Activated T-cell treated with anti-CD3 and anti-CD28 coated beads, Interleukin-2, amount 50 U/mL, for 1 hour (primary cell): ENCODE measurements around the gene OXSR1.
"Not testable (repeated sequence)": the region's sequence is repeated elsewhere in the genome, so short reads cannot be mapped to it uniquely, and the experiment has no call there.

ENCODE experiments used
- DNase-seq: peaks from one replicate; pipeline ENCODE4 v3.0.0-alpha.2; 2020

OXSR1 gene

DNA sequence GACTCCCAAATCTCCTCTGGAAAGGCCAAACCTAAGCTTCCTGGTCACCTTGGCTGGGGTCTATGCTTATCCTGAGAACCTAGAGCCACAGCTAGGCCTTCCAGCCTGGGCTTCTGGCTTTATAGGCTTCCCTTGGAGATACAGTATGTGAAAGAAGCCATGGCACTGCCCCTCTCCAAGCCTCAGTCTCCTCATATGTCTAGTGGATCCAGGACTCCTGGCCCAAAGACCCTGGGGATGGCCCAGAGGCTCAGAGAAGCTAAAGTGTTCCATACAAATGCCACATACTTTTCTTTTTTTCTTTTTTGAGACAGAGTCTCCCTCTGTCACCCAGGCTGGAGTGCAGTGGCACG lies 37.1 kb upstream of the OXSR1 start:
- DNase-seq = peak; percentile 6

DNA sequence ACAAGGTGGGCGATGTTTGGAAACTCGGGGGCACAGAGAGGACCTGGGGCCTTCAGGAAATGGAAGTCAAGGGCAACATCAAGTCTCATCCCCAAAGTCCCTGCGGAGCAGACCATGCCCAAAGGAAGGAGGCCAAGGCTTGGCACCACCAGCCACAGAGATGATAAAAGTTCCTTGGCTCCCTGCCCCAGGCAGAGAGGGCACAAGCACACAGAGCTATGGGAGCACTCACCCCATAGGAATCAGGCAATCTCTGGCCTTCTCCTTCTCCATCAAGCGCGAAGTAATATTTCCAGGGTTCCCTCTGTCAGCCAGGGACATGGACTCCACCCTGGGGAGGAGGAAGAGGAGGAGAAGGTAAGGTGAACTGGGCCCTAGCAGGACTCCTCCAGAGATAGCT lies 36.3 kb upstream of the OXSR1 start:
- peak; percentile 9 for DNase-seq

DNA sequence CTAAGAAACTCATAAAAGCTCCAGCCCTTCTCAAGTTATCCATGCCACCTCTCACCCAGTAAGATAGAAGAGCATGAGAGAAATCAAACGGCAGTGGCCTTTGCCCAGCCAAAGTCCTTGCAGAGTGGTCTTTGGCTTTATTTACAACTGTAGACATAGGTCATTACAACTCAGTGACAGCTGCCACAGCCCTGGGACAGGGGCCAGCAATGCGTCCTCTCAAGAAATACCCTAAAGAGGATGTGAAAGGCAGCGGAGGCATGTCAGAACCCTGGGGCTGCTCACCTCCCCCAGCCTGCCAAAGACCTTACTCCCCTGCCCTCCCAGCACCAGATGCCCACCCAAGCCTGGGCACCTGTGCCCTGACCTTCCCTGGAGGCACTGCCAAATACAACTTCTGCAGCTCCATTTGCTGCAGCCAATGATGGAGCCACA lies 34.7 kb upstream of the OXSR1 start:
- DNase-seq = no peak

DNA sequence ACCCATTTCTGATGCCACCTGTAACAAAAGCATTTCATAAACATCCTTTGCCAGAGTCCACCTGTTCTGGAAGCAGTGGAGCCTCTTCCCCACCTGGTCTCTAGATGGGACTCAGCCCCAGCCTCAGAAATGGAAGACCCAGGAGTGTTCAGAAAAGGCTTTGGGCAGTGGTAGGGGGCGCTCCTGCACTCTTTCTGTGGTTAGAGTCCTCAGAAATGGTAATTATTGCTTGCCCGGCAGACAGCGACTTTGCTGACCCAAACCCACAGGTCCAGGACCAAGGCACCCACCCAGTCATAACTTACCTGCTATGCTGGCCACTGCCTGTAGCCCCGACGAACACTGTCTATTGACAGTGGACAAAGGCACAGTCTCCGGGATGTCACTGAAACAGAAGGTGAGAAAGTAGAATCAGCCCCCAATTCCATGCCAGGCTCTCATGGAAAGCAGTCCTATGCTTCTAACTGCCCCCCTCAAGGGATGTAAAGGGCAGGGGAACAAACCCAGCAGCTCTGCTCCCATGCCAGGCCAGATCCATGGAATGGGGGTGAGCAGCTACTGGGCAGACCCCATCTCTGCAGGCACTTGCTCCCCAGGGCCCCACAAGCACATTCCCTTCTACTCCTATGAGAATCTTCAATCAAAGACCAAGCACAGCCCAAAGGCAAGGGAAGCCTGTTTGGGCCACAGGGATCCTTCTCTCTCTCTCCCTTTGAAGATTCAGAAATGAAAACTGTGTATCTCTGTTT lies 33.5 kb upstream of the OXSR1 start:
- peak; percentile 47 for DNase-seq

DNA sequence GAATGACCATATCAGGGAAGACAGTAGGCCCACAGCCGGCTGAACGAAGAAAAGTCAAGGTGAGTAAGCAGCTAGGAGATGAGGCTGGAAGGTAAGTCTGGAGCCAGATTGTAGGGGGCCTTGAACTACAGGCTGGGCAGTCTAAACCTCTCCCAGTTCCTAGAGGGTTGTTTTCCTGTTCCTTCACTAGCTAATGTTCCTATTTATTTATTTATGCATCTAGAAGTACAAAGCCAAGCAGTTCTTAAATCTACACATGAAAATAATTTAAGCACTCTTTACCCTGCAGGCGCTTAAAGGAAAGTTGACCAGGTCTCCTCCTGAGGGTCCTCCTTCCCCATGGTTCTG lies 32.2 kb upstream of the OXSR1 start:
- no peak for DNase-seq

DNA sequence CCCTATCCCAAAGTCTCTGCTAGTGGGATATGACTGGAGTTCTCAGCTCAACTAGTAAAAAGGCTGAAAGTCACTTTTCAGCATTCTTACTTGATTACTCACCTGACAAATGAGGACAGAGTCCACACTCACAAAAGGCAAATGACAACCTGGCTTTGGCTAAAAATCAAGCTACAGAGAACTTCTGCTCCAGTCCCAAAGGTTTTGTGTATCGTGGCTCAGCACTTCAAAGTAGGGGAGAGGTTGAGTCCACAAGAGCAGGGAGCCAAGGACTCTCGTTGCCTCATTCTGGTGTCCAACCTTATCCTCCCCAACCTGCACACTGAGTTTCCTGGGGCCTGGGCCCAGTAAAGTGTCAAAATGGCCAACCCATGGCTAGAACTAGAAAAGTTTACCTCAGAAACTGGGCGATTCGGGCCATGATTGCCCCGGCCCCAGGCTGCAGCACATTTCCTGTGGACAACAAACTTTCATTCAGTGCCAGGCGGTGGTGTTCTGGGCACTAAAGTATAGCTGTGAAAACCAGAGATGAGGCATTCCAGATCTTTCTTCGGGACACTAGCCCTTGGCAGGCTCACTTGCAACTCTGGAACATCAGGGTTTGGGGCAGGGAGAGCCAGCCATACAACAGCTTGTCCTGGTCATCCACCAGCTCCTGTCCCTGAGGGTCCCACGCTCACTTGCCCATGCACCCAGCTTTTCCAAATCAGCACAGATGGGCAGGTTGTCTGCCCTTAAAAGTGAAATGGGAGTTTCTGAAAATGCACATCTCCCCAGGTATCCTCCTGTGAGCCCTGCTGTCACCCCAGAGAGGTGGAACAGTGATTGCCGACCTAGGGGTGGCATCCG lies 31.6 kb upstream of the OXSR1 start:
- DNase-seq = no peak

DNA sequence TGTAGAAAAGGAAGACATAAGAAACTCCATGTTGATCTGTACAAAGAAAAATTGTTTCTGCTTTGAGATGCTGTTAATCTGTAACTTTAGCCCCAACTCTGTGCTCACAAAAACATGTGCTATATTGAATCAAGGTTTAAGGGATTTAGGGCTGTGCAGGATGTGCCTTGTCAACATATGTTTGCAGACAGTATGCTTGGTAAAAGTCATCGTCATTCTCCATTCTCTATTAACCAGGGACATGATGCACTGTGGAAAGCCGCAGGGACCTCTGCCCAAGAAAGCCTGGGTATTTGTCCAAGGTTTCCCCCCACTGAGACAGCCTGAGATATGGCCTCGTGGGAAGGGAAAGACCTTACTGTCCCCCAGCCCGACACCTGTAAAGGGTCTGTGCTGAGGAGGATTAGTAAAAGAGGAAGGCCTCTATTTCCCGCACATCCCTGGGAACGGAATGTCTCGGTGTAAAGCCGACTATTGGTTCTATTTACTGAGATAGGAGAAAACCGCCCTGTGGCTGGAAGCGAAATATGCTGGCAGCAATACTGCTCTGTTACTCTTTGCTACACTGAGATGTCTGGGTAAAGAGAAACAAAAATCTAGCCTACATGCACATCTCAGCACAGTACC lies 30.7 kb upstream of the OXSR1 start:
- not testable (repeated sequence) for DNase-seq

DNA sequence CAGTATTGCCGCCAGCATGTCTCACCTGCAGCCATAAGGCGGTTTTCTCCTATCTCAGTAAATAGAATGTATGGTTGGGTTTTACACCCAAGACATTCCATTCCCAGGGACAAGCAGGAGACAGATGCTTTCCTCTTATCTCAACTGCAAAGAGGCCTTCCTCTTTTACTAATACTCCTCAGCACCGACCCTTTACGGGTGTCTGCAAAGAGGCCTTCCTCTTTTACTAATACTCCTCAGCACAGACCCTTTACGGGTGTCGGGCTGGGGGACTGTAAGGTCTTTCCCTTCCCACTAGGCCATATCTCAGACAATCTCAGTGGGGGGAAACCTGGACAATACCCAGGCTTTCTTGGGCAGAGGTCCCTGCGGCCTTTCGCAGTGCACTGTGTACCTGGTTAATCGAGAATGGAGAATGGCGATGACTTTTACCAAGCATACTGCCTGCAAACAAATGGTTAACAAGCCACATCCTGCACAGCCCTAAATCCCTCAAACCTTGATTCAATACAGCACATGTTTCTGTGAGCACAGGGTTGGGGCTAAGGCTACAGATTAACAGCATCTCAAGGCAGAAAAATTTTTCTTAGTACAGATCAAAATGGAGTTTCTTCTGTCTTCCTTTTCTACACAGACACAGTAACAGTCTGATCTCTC lies 29.6 kb upstream of the OXSR1 start:
- DNase-seq = not testable (repeated sequence)

DNA sequence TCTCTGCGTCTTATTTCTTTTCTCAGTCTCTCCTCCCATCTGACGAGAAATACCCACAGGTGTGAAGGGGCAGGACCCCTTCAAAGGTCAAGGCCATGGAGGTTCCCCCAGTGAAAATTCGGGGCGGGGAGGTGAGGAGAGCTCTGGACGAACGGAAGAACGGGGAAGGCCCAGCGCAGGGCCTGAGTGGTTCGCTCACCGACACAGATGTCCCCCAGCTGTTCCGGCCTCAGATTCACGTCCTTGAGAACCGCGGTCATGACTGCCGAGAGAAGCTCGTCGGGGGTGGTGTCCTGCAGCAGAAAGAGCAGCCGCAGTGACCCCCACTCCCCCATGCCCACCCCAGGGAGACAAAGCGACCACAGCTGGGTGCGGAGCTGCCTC lies 29.0 kb upstream of the OXSR1 start:
- DNase-seq = no peak

DNA sequence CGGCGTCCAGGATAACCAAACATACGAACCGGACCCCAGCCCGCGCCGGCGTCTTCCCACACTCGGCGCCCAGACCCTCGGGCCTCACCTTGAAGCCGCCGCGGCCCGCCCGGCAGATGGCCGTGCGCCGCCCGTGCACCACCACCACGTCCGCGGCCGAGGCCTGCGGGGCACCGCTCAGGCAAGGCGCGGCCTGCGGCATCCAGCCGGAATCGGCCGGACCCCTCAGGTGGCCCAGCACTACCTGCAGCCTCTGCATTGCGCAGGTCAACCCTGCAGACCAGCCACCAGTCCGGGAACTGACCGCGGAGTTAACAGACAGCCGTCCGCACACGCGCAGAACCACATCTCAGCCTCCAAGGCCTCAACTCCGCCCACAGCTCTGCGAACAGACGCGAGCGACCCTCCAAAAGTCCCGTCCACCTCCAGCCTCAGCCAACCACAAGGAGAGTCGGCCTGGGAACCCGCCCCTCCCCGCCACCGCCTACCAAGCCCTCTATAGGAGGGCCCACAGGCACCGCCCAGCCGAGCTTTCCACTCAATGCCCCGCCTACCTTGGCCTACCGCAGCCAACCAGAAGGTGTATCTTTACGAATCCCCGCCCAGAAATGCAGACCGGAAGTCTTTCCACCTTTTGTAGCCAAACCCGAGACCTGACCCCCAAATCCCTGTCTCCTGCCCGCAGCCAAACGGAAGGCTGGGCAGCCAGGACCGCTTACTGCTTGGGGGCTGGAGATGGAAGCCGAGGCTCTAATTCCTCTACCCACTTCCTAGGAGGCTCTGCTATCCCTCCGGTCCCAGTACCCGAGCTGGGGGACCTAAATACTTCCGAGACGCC lies 28.3 kb upstream of the OXSR1 start, which contains the start of gene ACAA1:
Gene ACAA1 (minus strand): TSS at position 351 of the 838 bp plus-strand sequence. CDS start 92 bp downstream, at position 259.
- peak; percentile 94 for DNase-seq

DNA sequence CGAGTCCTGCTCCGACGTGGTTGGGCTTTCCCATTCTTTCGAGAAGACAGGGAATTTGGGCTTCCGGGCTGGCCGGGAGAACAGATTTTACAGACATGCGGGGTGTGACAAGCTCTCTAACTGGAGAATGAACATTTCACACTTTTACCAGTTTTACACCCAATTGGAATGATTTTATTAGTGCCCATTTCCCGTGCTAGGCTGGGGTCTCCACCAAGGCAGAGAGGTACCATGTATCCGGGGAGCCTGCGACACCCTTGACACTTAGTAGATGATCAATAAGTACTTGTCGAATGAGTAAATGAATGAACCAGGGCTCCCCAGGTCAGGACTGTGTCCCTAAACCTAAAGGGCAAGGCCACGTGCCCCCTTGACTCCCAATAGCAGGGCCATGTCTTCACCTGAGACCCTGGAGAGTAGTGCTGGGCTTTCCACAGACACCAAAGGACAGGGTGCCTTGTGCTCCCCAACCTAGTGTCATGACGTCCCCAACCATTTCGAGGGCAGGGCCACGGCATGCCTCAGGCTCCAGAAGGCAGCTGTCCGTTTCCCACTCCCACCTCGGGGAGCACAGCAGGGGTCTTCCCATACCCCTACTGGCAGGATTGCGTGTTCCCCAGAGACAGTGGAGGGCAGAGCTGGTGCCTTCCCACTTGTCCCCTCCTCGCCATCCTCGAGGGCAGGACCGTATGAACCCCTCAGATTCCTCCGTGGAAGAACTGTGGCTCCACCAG lies 27.6 kb upstream of the OXSR1 start:
- peak; percentile 46 for DNase-seq

DNA sequence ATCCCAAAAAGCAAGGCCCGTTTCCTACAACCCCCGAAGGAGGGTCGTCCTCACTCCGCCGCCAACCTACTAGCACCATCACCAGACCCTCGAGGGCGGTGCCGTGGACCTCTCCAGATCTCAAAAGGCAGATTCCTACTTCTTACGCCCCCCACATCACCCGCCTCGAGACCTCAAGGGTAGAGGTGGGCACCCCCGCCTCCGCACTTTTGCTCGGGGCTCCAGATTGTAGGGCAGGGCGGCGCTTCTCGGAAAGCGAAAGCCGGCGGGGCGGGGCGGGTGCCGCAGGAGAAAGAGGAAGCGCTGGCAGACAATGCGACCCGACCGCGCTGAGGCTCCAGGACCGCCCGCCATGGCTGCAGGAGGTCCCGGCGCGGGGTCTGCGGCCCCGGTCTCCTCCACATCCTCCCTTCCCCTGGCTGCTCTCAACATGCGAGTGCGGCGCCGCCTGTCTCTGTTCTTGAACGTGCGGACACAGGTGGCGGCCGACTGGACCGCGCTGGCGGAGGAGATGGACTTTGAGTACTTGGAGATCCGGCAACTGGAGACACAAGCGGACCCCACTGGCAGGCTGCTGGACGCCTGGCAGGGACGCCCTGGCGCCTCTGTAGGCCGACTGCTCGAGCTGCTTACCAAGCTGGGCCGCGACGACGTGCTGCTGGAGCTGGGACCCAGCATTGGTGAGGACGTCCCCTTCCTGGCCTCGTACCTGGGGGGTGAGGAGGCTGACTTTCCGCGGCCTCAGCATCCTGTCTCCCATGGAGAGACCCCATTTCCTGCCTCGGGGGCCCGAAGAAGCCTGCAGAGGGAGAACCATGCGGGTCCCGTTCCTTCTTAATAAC lies 26.8 kb upstream of the OXSR1 start, which contains the start of gene MYD88:
Gene MYD88 (plus strand): TSS at position 313 of the 842 bp plus-strand sequence. CDS start 40 bp downstream, at position 353.
- DNase-seq = peak; percentile 83

DNA sequence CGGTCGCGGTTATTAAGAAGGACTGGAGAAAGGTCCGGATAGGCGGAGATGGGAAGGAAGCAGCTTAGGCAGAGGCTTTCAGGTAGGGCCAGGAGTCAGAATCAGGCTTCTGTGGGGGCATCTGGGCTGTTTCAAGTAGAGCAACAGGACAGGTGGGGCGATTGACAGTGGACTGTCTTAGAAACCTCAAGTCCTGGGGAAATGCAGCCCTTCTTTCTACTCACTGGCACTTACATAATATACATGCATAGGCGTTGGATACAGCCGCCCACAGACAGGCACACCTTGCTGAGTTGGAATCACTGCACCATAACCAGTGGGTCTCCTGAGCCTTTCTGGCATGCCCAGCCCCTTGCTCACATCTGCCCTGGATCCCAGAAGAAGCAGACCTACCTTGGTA lies 26.1 kb upstream of the OXSR1 start:
- no peak for DNase-seq

DNA sequence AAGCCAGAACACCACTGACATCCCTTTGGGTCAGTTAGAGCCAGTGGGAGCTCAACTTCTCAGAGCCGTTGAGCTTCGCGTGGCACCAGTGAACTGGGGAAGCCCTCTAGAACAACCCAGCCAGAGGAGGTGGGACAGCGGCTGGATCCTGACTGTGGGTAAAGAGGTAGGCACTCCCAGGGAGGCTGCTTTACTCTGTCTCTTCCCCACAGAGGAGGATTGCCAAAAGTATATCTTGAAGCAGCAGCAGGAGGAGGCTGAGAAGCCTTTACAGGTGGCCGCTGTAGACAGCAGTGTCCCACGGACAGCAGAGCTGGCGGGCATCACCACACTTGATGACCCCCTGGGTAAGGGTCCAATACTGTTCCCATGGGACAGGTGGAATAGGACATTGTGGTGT lies 25.7 kb upstream of the OXSR1 start:
- DNase-seq = no peak

DNA sequence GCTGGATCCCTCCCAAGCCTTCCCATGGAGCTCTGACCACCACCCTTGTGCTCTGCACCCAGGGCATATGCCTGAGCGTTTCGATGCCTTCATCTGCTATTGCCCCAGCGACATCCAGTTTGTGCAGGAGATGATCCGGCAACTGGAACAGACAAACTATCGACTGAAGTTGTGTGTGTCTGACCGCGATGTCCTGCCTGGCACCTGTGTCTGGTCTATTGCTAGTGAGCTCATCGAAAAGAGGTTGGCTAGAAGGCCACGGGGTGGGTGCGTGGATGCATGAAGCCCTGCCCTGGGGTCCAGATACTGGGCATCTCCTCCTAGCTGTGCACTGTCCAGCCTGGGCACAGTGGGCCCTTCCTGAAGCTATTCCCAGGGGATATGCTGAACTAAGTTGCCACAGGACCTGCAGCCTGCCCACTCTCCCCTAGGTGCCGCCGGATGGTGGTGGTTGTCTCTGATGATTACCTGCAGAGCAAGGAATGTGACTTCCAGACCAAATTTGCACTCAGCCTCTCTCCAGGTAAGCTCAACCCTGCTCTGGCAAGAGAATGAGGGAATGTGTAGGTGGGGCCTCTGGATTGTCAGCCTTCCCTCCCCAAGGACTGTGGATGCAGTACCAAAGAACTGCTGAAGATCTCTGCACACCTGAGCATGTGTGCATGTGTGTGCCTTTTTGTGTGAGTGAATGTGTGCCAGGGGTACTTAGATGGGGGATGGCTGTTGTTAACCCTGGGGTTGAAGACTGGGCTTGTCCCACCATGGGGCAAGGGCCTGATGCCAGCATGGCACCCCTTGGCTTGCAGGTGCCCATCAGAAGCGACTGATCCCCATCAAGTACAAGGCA lies 24.8 kb upstream of the OXSR1 start:
- no peak for DNase-seq

DNA sequence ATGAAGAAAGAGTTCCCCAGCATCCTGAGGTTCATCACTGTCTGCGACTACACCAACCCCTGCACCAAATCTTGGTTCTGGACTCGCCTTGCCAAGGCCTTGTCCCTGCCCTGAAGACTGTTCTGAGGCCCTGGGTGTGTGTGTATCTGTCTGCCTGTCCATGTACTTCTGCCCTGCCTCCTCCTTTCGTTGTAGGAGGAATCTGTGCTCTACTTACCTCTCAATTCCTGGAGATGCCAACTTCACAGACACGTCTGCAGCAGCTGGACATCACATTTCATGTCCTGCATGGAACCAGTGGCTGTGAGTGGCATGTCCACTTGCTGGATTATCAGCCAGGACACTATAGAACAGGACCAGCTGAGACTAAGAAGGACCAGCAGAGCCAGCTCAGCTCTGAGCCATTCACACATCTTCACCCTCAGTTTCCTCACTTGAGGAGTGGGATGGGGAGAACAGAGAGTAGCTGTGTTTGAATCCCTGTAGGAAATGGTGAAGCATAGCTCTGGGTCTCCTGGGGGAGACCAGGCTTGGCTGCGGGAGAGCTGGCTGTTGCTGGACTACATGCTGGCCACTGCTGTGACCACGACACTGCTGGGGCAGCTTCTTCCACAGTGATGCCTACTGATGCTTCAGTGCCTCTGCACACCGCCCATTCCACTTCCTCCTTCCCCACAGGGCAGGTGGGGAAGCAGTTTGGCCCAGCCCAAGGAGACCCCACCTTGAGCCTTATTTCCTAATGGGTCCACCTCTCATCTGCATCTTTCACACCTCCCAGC lies 24.0 kb upstream of the OXSR1 start:
- DNase-seq = no peak

DNA sequence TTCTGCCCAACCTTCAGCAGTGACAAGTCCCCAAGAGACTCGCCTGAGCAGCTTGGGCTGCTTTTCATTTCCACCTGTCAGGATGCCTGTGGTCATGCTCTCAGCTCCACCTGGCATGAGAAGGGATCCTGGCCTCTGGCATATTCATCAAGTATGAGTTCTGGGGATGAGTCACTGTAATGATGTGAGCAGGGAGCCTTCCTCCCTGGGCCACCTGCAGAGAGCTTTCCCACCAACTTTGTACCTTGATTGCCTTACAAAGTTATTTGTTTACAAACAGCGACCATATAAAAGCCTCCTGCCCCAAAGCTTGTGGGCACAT lies 23.4 kb upstream of the OXSR1 start:
- no peak for DNase-seq

DNA sequence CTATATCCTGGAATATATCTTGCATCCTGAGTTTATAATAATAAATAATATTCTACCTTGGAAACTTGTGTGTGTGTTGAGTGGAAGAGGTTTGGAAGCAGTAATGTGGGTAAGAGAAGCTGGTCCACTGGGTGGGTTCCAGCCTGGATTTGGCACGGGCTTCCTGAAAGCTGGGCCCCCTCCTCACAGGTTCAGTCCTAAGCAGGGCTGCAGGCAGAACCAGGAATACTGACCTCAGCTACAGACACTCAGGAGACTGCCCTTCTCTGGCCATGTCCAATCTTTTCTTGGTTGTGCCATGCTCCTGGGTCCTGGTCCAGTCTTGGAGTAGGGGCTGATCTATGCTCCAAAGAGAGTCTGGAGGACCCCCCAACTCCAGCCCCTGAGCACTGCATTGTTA lies 22.4 kb upstream of the OXSR1 start:
- no peak for DNase-seq

DNA sequence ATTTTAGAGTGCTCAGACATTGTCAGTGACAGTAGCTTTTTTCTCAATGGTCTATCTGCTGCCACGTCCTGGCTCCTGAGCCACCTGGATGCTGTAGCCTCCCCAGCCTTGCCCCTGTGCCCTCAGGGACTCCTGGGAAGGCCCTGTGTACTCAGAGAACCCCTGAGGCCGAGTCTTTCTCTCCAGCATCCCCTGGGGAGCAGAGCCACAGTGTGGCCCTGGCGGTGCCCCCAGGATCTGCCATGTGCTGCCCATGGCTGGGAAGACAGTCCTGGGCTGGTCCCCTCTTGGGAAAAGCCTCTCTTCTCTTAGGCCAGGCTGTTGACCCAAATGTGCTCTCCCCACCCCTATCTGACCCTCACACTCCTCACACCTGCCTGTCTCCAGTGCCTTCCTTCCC lies 21.8 kb upstream of the OXSR1 start:
- DNase-seq = no peak
